ENCODE data around the gene TMEM95. TPM values are rescaled to one million over a fixed set of nuclear protein-coding genes. Genes with fewer than 3 reads are reported as not detected.

Gene TMEM95
- total RNA-seq, 2 donors from 2014 or later, result not detected

DNA sequence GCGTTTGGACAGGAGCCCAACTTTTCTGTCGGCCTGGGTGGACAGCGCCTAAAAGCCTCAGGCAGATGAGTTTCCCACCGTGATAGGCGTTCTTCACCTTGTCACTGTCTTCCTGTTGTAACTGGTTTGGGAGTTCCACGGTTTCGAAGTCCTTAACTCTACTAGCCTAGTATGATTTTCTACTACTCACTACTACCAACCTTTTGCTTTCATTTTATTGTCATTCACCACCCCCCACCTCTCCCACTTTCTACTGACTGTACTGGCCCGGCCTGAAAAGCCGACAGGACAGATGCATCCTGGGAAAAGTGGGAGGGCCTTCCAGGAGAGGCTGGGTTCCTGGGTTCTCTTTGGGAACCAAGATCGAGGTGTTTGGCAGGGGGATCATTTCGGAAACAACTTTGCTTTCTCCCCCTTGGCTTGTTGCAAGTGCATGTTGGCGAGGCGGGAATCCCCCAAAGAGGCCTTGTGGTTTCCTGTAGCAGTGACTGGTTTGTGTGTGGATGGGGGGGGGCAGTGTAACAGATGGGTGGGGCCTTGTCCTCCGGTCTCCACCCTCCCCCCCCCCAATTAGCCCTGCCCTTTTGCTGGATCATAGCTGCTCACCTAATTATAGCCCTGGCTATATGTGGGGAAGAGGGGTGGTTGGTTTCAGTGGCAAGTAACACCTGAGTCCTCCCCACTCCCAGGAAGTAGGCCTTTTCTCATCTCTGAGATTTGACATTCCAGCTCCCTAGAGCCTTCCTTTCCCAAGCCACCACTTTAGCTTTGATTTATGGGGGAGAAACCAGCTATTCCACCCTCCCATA is 46.1 kb upstream of the TMEM95 start:
- Histone ChIP-seq H3K27me3 (ENCODE audit: control insufficient read depth, insufficient read depth, low read length, poor library complexity, severe bottlenecking) (no peaks in the 10 kb centered on the region), H3K4me1 (ENCODE audit: control insufficient read depth, insufficient read depth, low read length) (no peaks in the 10 kb centered on the region), H3K36me3 (ENCODE audit: control insufficient read depth, insufficient read depth, low read length) (peaks cover 42% of the 10 kb centered on the region), H3K4me3 (ENCODE audit: low read length) (peak overlapping the region; percentile 99), H3K27ac (ENCODE audit: low read depth, low read length) (peak overlapping the region; percentile 89), H3K9ac (ENCODE audit: extremely low read depth, low read length, poor library complexity, severe bottlenecking) (peak overlapping the region; percentile 91), H3K9me3 (ENCODE audit: control insufficient read depth, low read length) (no peaks in the 10 kb centered on the region)
- H3K4me1 Mint-ChIP-seq, result peaks cover 23% of the 10 kb centered on the region
- H3K27me3 Mint-ChIP-seq (ENCODE audit: insufficient read depth), result peaks cover 3% of the 10 kb centered on the region
- 0 to 2% methylated on average over 9 to 11 of the region's 14 CpGs for WGBS, 2 experiments (ENCODE audit: insufficient coverage in 1 of 2, insufficient read length in 1 of 2)
- H3K9me3 Mint-ChIP-seq, result no peaks in the 10 kb centered on the region
- TF ChIP-seq, protein P1, sequence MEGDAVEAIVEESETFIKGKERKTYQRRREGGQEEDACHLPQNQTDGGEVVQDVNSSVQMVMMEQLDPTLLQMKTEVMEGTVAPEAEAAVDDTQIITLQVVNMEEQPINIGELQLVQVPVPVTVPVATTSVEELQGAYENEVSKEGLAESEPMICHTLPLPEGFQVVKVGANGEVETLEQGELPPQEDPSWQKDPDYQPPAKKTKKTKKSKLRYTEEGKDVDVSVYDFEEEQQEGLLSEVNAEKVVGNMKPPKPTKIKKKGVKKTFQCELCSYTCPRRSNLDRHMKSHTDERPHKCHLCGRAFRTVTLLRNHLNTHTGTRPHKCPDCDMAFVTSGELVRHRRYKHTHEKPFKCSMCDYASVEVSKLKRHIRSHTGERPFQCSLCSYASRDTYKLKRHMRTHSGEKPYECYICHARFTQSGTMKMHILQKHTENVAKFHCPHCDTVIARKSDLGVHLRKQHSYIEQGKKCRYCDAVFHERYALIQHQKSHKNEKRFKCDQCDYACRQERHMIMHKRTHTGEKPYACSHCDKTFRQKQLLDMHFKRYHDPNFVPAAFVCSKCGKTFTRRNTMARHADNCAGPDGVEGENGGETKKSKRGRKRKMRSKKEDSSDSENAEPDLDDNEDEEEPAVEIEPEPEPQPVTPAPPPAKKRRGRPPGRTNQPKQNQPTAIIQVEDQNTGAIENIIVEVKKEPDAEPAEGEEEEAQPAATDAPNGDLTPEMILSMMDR (conservative IDR thresholded peaks at IDR 0.05), result no peak
- DNase-seq, result peak; percentile 94
- H3K27ac Mint-ChIP-seq, result peak overlapping the region; percentile 97
- peak overlapping the region; percentile 88 for H3K4me3 Mint-ChIP-seq
- H3K36me3 Mint-ChIP-seq (ENCODE audit: low read depth), result peaks cover 48% of the 10 kb centered on the region

DNA sequence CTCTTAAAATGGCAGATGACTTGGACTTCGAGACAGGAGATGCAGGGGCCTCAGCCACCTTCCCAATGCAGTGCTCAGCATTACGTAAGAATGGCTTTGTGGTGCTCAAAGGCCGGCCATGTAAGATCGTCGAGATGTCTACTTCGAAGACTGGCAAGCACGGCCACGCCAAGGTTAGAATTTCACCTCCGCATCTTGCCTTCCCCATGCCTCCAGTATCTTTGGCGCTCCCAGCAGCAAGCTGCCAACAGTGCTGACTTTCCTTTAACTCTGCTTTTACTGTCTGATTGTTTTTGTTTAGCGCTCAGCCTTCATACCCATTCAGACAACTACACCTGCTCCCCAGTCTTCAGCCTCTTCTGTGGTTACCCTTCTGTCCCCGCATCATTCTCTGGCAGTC is 45.3 kb upstream of the TMEM95 start:
- 96 to 97% methylated on average over 7 to 12 of the region's 12 CpGs for whole genome bisulfite sequencing, 2 experiments (ENCODE audit: insufficient coverage in 1 of 2, insufficient read length in 1 of 2)
- Histone ChIP-seq H3K9ac (ENCODE audit: extremely low read depth, low read length, poor library complexity, severe bottlenecking) (no peak overlapping the region), H3K27me3 (ENCODE audit: control insufficient read depth, insufficient read depth, low read length, poor library complexity, severe bottlenecking) (no peaks in the 10 kb centered on the region), H3K27ac (ENCODE audit: low read depth, low read length) (no peak overlapping the region), H3K4me3 (ENCODE audit: low read length) (peak overlapping the region; percentile 99), H3K36me3 (ENCODE audit: control insufficient read depth, insufficient read depth, low read length) (peaks cover 42% of the 10 kb centered on the region), H3K4me1 (ENCODE audit: control insufficient read depth, insufficient read depth, low read length) (no peaks in the 10 kb centered on the region), H3K9me3 (ENCODE audit: control insufficient read depth, low read length) (no peaks in the 10 kb centered on the region)
- DNase-seq, result no peak
- Mint-ChIP-seq H3K27me3 (ENCODE audit: insufficient read depth) (no peaks in the 10 kb centered on the region), H3K36me3 (ENCODE audit: low read depth) (peaks cover 49% of the 10 kb centered on the region), H3K9me3 (no peaks in the 10 kb centered on the region), H3K27ac (peak overlapping the region; percentile 97), H3K4me1 (peaks cover 30% of the 10 kb centered on the region), H3K4me3 (peak overlapping the region; percentile 88)
- TF ChIP-seq, protein P1 (conservative IDR thresholded peaks at IDR 0.05), result no peak

DNA sequence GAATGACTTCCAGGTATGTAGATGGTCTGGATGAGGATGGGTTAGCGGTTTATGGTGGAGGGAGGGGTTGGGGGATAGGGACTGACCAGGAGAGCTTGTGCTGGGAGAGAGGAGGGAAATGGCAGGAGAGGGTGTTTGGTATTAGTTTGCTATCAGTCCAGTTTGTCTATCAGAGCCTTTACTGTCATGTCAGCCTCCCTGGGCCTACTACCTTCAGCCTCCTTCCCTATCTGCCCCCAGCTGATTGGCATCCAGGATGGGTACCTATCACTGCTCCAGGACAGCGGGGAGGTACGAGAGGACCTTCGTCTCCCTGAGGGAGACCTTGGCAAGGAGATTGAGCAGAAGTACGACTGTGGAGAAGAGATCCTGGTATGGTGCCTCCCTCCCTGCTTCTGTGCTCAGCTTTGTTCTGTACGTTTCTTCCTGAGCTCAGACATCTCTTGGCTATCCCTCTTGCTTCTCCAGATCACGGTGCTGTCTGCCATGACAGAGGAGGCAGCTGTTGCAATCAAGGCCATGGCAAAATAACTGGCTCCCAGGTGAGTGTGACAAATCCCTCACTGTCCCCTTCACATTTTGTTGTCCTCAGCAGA is 43.7 kb upstream of the TMEM95 start:
- DNase-seq, result no peak
- WGBS, 2 experiments (ENCODE audit: insufficient coverage in 1 of 2, insufficient read length in 1 of 2), result 92 to 96% methylated on average over 5 to 7 of the region's 7 CpGs
- Histone ChIP-seq H3K4me1 (ENCODE audit: control insufficient read depth, insufficient read depth, low read length) (peaks cover 5% of the 10 kb centered on the region), H3K27me3 (ENCODE audit: control insufficient read depth, insufficient read depth, low read length, poor library complexity, severe bottlenecking) (no peaks in the 10 kb centered on the region), H3K36me3 (ENCODE audit: control insufficient read depth, insufficient read depth, low read length) (peaks cover 49% of the 10 kb centered on the region), H3K27ac (ENCODE audit: low read depth, low read length) (no peak overlapping the region), H3K9me3 (ENCODE audit: control insufficient read depth, low read length) (no peaks in the 10 kb centered on the region), H3K4me3 (ENCODE audit: low read length) (peak overlapping the region; percentile 99), H3K9ac (ENCODE audit: extremely low read depth, low read length, poor library complexity, severe bottlenecking) (no peak overlapping the region)
- Mint-ChIP-seq H3K9me3 (no peaks in the 10 kb centered on the region), H3K4me1 (peaks cover 30% of the 10 kb centered on the region), H3K36me3 (ENCODE audit: low read depth) (peaks cover 51% of the 10 kb centered on the region), H3K27ac (peak overlapping the region; percentile 26), H3K27me3 (ENCODE audit: insufficient read depth) (no peaks in the 10 kb centered on the region), H3K4me3 (no peak overlapping the region)
- TF ChIP-seq, protein P1 (conservative IDR thresholded peaks at IDR 0.05), result no peak
